HL-60 (cell line): Measurements from ENCODE around the gene MPND.

Experiments used
- GABPA ChIP-seq: IDR thresholded peaks from 2 replicates; pipeline ENCODE4 v1.6.1; 2012; ENCODE audit warnings: low read depth
- TF ChIP-seq, protein P1 (sequence below): IDR thresholded peaks from one replicate; pipeline ENCODE4 v1.5.1; 2011; ENCODE audit warnings: low read length, control low read depth, inconsistent platforms; ENCODE audit not compliant: insufficient read depth
- TF ChIP-seq, protein P2 (sequence below): IDR thresholded peaks from 2 replicates; pipeline ENCODE4 v1.6.1; 2012; ENCODE audit warnings: low read depth; ENCODE audit not compliant: insufficient replicate concordance

DNA sequence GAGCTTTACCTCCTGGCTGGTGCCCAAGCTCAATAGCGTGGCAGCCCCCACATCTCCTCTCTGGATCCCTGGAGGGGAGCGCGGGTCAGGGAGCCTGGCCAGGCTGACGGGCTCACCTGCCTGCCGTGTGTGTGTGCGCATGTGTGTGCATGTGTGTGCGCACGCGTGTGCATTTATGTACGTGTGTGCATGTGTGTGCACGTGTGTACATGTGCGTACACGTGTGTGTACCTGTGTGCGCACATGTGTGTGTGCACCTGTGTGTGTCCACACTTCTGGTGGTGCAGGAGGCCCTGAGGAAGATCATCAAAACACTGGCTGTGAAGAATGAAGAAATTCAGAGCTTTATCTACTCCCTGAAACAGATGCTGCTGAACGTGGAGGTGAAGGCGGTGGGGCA, 37.7 kb upstream of the MPND start:
- TF ChIP-seq, protein P1, sequence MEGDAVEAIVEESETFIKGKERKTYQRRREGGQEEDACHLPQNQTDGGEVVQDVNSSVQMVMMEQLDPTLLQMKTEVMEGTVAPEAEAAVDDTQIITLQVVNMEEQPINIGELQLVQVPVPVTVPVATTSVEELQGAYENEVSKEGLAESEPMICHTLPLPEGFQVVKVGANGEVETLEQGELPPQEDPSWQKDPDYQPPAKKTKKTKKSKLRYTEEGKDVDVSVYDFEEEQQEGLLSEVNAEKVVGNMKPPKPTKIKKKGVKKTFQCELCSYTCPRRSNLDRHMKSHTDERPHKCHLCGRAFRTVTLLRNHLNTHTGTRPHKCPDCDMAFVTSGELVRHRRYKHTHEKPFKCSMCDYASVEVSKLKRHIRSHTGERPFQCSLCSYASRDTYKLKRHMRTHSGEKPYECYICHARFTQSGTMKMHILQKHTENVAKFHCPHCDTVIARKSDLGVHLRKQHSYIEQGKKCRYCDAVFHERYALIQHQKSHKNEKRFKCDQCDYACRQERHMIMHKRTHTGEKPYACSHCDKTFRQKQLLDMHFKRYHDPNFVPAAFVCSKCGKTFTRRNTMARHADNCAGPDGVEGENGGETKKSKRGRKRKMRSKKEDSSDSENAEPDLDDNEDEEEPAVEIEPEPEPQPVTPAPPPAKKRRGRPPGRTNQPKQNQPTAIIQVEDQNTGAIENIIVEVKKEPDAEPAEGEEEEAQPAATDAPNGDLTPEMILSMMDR = no peak
- TF ChIP-seq GABPA = no peak
- TF ChIP-seq, protein P2, sequence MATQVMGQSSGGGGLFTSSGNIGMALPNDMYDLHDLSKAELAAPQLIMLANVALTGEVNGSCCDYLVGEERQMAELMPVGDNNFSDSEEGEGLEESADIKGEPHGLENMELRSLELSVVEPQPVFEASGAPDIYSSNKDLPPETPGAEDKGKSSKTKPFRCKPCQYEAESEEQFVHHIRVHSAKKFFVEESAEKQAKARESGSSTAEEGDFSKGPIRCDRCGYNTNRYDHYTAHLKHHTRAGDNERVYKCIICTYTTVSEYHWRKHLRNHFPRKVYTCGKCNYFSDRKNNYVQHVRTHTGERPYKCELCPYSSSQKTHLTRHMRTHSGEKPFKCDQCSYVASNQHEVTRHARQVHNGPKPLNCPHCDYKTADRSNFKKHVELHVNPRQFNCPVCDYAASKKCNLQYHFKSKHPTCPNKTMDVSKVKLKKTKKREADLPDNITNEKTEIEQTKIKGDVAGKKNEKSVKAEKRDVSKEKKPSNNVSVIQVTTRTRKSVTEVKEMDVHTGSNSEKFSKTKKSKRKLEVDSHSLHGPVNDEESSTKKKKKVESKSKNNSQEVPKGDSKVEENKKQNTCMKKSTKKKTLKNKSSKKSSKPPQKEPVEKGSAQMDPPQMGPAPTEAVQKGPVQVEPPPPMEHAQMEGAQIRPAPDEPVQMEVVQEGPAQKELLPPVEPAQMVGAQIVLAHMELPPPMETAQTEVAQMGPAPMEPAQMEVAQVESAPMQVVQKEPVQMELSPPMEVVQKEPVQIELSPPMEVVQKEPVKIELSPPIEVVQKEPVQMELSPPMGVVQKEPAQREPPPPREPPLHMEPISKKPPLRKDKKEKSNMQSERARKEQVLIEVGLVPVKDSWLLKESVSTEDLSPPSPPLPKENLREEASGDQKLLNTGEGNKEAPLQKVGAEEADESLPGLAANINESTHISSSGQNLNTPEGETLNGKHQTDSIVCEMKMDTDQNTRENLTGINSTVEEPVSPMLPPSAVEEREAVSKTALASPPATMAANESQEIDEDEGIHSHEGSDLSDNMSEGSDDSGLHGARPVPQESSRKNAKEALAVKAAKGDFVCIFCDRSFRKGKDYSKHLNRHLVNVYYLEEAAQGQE = no peak
